ENCODE results near the gene ICAM5. TPM values are rescaled to one million over a fixed set of nuclear protein-coding genes. Genes with fewer than 3 reads are reported as not detected.

The ICAM5 gene
- total RNA-seq, 4 donors from 2014 or later: 0.23 to 0.45 (median 0.37) TPM

GRCh38 chr19:10339977-10340376 lies 50.2 kb downstream of the ICAM5 start:
- Histone ChIP-seq H3K4me1 (peaks cover 3 to 13% (median 8%) of the 10 kb centered on the region in 4 donors), H3K4me3 (no peak overlapping the region), H3K27me3 (no peaks in the 10 kb centered on the region), H3K27ac (replicated peaks in 1 of 4) (no peak overlapping the region), H3K36me3 (no peaks in the 10 kb centered on the region), H3K9me3 (no peaks in the 10 kb centered on the region)
- intact Hi-C loops (cut with DNase I): no loop called here
- 87% methylated on average over 5 of the region's 5 CpGs for WGBS
- TF ChIP-seq EP300 (IDR thresholded peaks at IDR 0.05) (no peak), POLR2AphosphoS5 (IDR thresholded peaks at IDR 0.05) (no peak), POLR2A (IDR thresholded peaks at IDR 0.05; ENCODE audit: low read depth) (no peak), CTCF (IDR thresholded peaks at IDR 0.05) (no peak)
- DNase-seq (ENCODE audit: extremely low spot score): no peak

- no peaks in the 10 kb centered on the region for H3K27me3 ChIP-seq
- peaks cover 0 to 5% (median 0%) of the 10 kb centered on the region in 4 donors for H3K4me1 ChIP-seq
- no peak overlapping the region for H3K27ac ChIP-seq (replicated peaks in 1 of 4)
- WGBS: 73% methylated on average over 2 of the region's 2 CpGs
- no peak for DNase-seq (ENCODE audit: extremely low spot score)
- H3K36me3 ChIP-seq: no peaks in the 10 kb centered on the region
- no peaks in the 10 kb centered on the region for H3K9me3 ChIP-seq
- no peak overlapping the region for H3K4me3 ChIP-seq
- intact Hi-C loops (cut with DNase I): no loop called here
- TF ChIP-seq POLR2A (IDR thresholded peaks at IDR 0.05; ENCODE audit: low read depth) (no peak), CTCF (IDR thresholded peaks at IDR 0.05) (no peak), EP300 (IDR thresholded peaks at IDR 0.05) (no peak), POLR2AphosphoS5 (IDR thresholded peaks at IDR 0.05) (no peak)
Measured at GRCh38 chr19:10343495-10343894, 53.7 kb downstream of the ICAM5 start.

- peaks cover 0 to under 1% (median 0%) of the 10 kb centered on the region in 4 donors for H3K4me1 ChIP-seq
- WGBS: 80% methylated on average over 10 of the region's 10 CpGs
- H3K4me3 ChIP-seq: no peak overlapping the region
- no peak for DNase-seq (ENCODE audit: extremely low spot score)
- H3K27me3 ChIP-seq: no peaks in the 10 kb centered on the region
- no peaks in the 10 kb centered on the region for H3K9me3 ChIP-seq
- intact Hi-C loops (cut with DNase I): no loop called here
- TF ChIP-seq POLR2AphosphoS5 (IDR thresholded peaks at IDR 0.05): no peak
- TF ChIP-seq POLR2A (IDR thresholded peaks at IDR 0.05; ENCODE audit: low read depth): no peak
- peaks cover 0 to 5% (median 1%) of the 10 kb centered on the region in 4 donors for H3K36me3 ChIP-seq
- no peak overlapping the region for H3K27ac ChIP-seq (replicated peaks in 1 of 4)
Measured at GRCh38 chr19:10344780-10345179, 55.0 kb downstream of the ICAM5 start.

Small RNA genes lying within 50 kb of the gene (small RNA-seq; reads per million reads assigned to genes)
- 0 reads per million in 3 donors for gene AC011511.1
- gene AC011511.4: 0 reads per million in 3 donors

Other genes starting within 250 kb of the ICAM5 start
- gene SHFL, start 203.6 kb upstream of the ICAM5 start, total RNA-seq: 10 to 100 TPM; 17.4 to 34.9 (median 26.1) TPM
- gene ANGPTL6, start 187.3 kb upstream of the ICAM5 start, total RNA-seq: not detected
- 10 to 100 TPM; 22.7 to 39.3 (median 29.1) TPM for gene PPAN, start 183.6 kb upstream of the ICAM5 start, total RNA-seq
- gene P2RY11, start 178.3 kb upstream of the ICAM5 start, total RNA-seq: 10 to 100 TPM in 1 of 4 donors, 1 to 10 TPM in 3; 4.9 to 11.3 (median 8.5) TPM
- 100 to 1,000 TPM; 220 to 344 (median 305) TPM for gene EIF3G, start 170.1 kb upstream of the ICAM5 start, total RNA-seq
- 10 to 100 TPM; 20.8 to 51.4 (median 34.8) TPM for gene DNMT1, start 95.0 kb upstream of the ICAM5 start, total RNA-seq
- gene S1PR2, start 58.6 kb upstream of the ICAM5 start, total RNA-seq: 10 to 100 TPM; 14.5 to 27.7 (median 20.4) TPM
- 10 to 100 TPM; 39.9 to 78.0 (median 61.7) TPM for gene MRPL4, start 37.7 kb upstream of the ICAM5 start, total RNA-seq
- gene ICAM1, start 18.8 kb upstream of the ICAM5 start, total RNA-seq: 10 to 100 TPM; 15.8 to 63.5 (median 18.4) TPM
- gene ICAM4, start 3.0 kb upstream of the ICAM5 start, total RNA-seq: under 1 TPM in 3 of 4 donors, not detected in 1; 0.29 to 0.78 (median 0.66) TPM
- 1 to 10 TPM in 3 of 4 donors, under 1 TPM in 1; 0.58 to 1.2 (median 1.2) TPM for gene ZGLP1, start 19.9 kb downstream of the ICAM5 start, total RNA-seq
- 10 to 100 TPM; 16.6 to 29.6 (median 26.5) TPM for gene FDX2, start 26.1 kb downstream of the ICAM5 start, total RNA-seq
- 10 to 100 TPM; 23.7 to 42.2 (median 30.2) TPM for gene RAVER1, start 43.6 kb downstream of the ICAM5 start, total RNA-seq
- gene ICAM3, start 49.7 kb downstream of the ICAM5 start, total RNA-seq: 10 to 100 TPM in 1 of 4 donors, 1 to 10 TPM in 3; 2.9 to 10.9 (median 5.2) TPM
- gene TYK2, start 90.6 kb downstream of the ICAM5 start, total RNA-seq: 10 to 100 TPM; 50.5 to 71.6 (median 65.9) TPM
- gene CDC37, start 113.6 kb downstream of the ICAM5 start, total RNA-seq: 100 to 1,000 TPM; 131 to 176 (median 160) TPM
- gene PDE4A, start 130.6 kb downstream of the ICAM5 start, total RNA-seq: 10 to 100 TPM; 11.6 to 24.5 (median 14.1) TPM
- gene KEAP1, start 213.4 kb downstream of the ICAM5 start, total RNA-seq: 10 to 100 TPM; 51.9 to 94.5 (median 80.6) TPM
- gene S1PR5, start 227.5 kb downstream of the ICAM5 start, total RNA-seq: not detected